NCI-H2029 treated with DMSO at 0.1 percent for 48 hours (cell line): ENCODE data around the gene PSRC1.
"Not testable (repeated sequence)": the region's sequence is repeated elsewhere in the genome, so short reads cannot be mapped to it uniquely, and the experiment has no call there.

Experiments
- DNase-seq: peaks from one replicate; lab custom pipeline; 2025; lab: John Stamatoyannopoulos, UW

The PSRC1 gene

GRCh38 chr1:109282952-109283747 is at the start of gene PSRC1:
TSS of gene PSRC1 (minus strand) at chr1:109283145.
- peak; percentile 93 for DNase-seq

- no peak for DNase-seq
Observed at GRCh38 chr1:109331113-109331512, 48.2 kb upstream of the PSRC1 start.

- no peak for DNase-seq
Observed at GRCh38 chr1:109327285-109327684, 44.3 kb upstream of the PSRC1 start.

GRCh38 chr1:109322974-109323373 is 40.0 kb upstream of the PSRC1 start:
- no peak for DNase-seq

- DNase-seq: no peak
Observed at GRCh38 chr1:109319114-109319513, 36.2 kb upstream of the PSRC1 start.

- no peak for DNase-seq
Observed at GRCh38 chr1:109316506-109316905, 33.6 kb upstream of the PSRC1 start.

GRCh38 chr1:109315288-109315687 is 32.3 kb upstream of the PSRC1 start:
- DNase-seq: no peak

- DNase-seq: no peak
Observed at GRCh38 chr1:109314795-109315194, 31.9 kb upstream of the PSRC1 start.

- no peak for DNase-seq
Observed at GRCh38 chr1:109312978-109313775, 30.2 kb upstream of the PSRC1 start.

- no peak for DNase-seq
Observed at GRCh38 chr1:109312246-109312645, 29.3 kb upstream of the PSRC1 start.

- no peak for DNase-seq
Observed at GRCh38 chr1:109309347-109309746, 26.4 kb upstream of the PSRC1 start.

- peak; percentile 38 for DNase-seq
Observed at GRCh38 chr1:109307274-109308021, 24.5 kb upstream of the PSRC1 start.

- no peak for DNase-seq
Observed at GRCh38 chr1:109306832-109307273, 23.9 kb upstream of the PSRC1 start, which contains the start of gene MYBPHL. TSS of gene MYBPHL (minus strand) at chr1:109307011. CDS start at chr1:109306991, 20 bp downstream.

- not testable (repeated sequence) for DNase-seq
Observed at GRCh38 chr1:109305991-109306390, 23.0 kb upstream of the PSRC1 start.

- no peak for DNase-seq
Observed at GRCh38 chr1:109304226-109304920, 21.4 kb upstream of the PSRC1 start.

GRCh38 chr1:109301874-109302273 is 18.9 kb upstream of the PSRC1 start:
- DNase-seq: no peak

- DNase-seq: no peak
Observed at GRCh38 chr1:109300650-109301151, 17.8 kb upstream of the PSRC1 start.

GRCh38 chr1:109299558-109300343 is 16.8 kb upstream of the PSRC1 start:
- DNase-seq: no peak

GRCh38 chr1:109298666-109299557 is 16.0 kb upstream of the PSRC1 start:
- DNase-seq: no peak

- DNase-seq: no peak
Observed at GRCh38 chr1:109296782-109297181, 13.8 kb upstream of the PSRC1 start.
